ENCODE results near the gene LRCH2. TPM values are rescaled to one million over a fixed set of nuclear protein-coding genes. Genes with fewer than 3 reads are reported as not detected.

Gene LRCH2
- total RNA-seq, result 2.0 and 2.5 TPM in 2 replicates

DNA sequence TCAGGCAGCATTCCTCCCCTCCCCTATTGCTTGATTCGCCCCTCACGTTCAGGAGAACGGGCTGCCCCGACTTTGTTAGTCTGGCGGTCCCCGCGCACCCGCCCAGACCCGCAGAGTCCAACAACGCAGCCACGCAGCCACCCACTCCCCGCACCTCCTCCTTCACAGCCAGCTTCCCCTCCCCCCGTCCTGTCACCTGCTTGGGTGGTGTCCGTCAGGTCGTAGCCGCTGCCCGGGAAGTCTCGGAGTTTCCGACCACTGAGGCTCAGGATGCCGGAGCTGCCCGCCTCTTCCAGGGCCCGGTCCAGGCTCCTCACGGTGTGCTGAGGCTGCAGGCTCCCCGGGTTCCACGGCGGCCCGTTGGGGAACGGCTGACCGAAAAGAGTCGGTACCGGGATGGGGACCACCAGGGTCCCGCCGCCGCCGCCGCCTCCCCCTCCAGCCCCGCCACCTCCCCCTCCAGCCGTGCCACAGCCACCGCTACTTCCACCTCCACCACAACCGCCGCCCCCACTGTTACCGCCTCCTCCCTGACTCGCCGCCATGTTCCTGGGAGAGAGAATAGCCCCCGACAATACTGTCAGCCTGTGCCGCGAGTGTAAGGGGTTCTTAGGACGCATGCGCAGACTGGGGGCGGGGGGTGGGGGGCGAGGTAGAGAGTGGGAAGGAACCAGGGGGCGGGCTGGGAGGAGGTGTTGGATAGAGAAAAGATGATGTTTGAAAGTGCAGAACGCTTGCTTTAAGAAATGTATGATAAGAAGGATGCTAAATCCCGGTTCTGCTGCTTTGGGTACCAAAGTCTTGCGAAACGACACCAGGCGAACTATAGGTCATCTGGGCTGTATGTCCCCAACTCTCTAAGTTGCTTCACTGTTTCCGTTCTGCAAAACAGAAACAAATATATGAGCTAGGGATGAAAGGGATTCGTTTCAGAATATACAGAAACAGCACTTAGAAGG, at the start of gene LRCH2:
Gene LRCH2 (minus strand): TSS at position 600 of the 959 bp plus-strand sequence. CDS start 55 bp downstream, at position 545.

DNA sequence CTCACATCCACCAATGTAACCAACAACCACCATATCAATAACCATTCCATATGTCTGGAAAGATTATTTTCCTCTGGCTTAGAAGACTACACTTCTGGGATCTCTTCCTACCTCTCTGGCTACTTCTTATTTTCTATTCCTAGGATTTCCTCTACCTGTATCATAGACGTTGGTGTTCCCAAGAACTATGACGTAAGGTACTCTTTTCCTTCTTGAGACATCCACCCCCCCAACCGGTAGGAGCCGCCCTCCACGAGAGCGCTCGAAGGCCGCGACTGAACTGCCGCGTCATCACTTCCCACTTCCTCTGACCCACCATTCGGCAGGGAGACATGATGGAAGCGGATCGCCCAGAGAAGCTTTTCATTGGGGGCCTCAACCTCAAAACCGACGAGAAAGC, 44.8 kb downstream of the LRCH2 start, which contains the start of gene RBMXL3:
Gene RBMXL3 (plus strand): TSS at position 301 of the 400 bp plus-strand sequence. CDS start 32 bp downstream, at position 333.

Small RNA genes lying within 50 kb of the gene (small RNA-seq; reads per million reads assigned to genes)
- gene RF00019 (not detected), gene SNORA35B (5.6 reads per million, percentile 91 among the genes with 10 or more reads in this experiment)

Other genes with a start within 250 kb of the LRCH2 start
- gene IL13RA2, start 216.5 kb downstream of the LRCH2 start, total RNA-seq, result 11.9 and 20.0 TPM in 2 replicates
- gene RBMXL3, start 44.7 kb downstream of the LRCH2 start, total RNA-seq, result not detected in 2 replicates
- not detected in 2 replicates for gene LUZP4, start 55.6 kb upstream of the LRCH2 start, total RNA-seq